NCI-H146 treated with DMSO at 0.1 percent for 48 hours (cell line): ENCODE measurements around the gene ZDHHC14.
A peak's percentile ranks its signal among the peaks of the same experiment; 100 is the strongest.
"Not testable (repeated sequence)": the region's sequence is repeated elsewhere in the genome, so short reads cannot be mapped to it uniquely, and the experiment has no call there.

ENCODE experiments used
- DNase-seq: peaks from one replicate; lab custom pipeline; 2025; ENCODE audit not compliant: unreplicated experiment; lab: John Stamatoyannopoulos, UW

ZDHHC14 gene

DNA sequence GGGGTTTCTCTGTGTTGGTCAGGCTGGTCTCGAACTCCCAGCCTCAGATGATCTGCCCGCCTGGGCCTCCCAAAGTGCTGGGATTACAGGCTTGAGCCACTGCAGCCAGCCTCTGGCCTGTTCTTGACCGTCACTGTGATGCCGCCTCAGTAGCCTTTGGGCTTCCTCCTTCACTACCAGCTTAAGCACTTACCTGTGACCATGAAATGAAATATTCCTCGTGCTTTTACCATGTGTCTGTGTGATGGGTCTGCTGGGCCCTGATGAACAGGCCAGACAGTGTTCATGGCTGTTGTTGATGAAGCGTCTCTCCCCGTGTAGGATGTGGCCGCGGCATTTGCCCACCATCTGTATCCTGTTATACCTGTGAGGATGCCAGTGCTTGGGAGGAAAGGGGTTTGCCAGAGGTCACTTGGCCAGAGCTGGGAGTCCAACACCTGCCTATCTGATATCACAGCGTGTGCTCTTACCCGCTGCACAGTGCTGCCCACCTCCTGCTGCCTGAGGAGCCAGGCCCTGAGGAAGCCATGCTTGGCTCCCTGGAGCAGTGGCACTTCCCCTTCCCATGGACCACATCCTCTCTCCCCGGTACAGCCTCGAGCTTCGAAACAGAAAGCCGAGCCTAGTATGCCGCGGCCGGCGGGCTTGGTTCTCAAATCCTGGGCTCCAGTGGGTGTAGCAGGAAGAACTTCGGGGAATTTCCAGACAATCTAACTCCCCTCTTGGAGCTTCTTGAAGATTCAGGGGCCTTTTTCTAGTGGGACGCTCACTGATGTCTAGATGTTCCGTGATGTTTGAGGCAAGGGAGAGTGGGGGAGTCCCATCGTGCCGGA, 167.9 kb downstream of the ZDHHC14 start:
- no peak for DNase-seq

DNA sequence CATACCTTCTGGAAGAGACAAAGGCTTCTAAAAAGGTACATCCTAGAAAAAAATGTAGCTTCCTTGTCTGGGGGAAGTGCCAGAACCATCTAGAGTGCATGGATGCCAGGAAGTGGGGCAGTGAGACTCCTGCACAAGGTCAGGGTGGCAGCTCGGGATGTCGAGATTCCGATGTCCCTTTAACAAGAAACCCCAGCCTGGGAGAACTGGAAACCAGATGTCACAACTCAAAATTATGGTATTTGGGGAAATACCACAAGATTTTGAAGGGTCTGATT, 168.4 kb downstream of the ZDHHC14 start:
- DNase-seq, result no peak

DNA sequence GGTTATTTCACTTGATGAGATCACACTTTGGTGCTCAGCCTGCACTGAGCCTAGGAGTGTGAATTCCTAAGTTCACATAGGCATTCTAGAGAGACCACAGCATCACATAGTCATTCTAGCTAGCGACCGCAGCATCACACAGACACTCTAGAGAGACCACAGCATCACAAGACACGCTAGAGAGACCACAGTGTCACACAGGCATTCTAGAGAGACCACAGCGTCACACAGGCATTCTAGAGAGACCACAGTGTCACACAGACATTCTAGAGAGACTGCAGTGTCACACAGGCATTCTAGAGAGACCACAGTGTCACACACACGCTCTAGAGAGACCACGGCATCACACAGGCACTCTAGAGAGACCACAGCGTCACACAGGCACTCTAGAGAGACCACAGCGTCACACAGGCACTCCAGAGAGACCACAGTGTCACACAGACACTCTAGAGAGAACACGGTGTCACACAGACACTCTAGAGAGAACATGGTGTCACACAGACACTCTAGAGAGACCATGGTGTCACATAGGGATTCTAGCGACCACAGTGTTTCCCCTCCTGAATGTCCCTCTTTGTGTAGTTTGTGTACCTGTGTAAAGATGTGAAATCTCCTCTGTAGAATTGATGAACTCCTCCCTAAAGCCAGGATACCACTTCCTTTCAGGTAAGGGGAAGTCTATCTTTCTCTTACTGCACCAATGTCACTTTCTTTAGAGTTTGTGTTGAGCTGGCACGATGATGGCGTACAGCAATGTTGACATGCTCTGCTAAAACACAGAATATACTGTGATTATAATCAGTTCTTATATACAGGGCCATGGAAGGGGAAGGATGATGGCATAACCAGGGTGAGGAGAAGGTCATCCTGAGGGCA, 169.4 kb downstream of the ZDHHC14 start:
- no peak for DNase-seq

DNA sequence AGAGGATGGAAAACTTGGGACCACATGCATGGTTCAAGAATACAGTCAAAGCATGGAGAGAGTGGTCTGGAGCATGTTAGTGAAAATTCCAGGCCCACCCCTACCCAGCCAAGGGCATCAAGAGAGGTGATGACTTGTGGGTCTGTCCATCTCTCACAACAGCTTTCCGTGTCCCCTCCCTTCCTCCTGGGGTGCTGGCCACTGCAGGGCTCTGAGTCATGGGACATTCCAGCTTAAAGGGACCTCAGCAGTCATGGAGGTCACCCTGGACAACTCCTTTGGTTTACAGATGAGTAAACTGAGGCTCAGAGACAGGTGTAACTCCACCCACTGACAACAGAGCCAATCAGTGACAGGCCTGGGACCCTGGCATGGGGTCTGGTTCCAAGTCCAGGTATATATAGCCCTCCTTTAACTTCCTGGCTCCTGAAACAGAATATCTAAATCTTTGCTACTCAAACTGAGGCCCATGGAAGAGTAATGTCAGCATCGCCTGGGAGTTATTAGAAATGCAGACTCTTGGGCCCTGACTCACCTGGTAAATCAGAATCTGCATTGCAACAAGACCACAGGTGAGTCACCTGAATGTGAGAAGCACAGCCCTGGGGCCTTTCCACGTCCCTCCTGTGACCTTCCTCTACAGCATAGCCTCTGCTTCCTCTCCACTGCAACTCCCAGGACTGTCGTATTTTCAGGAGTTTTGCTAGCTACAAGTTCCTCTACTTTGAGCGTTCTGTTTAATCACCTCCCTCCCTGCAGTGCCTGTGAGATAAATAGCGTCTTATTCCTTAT, 170.2 kb downstream of the ZDHHC14 start:
- DNase-seq, result no peak

DNA sequence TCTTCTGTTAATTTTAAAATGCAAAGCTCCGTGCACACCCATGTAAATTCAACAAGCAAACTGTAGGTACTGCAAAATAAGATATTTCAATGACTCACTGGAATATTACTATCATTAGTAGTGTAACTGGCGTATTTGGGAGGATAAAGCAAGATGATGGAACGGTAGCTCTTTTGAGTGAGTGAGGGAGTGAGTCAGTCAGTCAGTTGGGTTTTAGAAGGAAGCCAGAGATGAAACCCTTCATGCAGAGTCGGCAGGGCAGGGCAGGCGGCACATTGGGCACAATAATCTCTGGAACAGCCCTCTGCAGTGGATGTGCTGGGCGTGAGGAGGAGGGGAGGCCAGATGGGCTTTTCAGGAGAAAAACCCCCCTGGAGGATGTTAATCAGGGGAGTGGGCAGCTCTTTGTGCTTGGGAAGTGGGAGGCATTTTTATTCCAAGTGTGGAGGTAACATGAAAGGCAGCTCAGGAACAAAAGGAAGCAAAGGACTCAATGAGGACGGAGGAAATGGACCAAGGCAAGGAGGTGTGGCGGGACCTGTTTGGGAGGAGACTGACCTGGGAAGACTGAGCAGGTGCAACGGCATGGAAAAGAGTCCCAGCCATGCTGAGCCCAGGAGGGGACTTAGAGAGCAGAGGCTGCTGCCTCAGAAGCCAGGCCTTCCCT, 171.2 kb downstream of the ZDHHC14 start:
- no peak for DNase-seq

DNA sequence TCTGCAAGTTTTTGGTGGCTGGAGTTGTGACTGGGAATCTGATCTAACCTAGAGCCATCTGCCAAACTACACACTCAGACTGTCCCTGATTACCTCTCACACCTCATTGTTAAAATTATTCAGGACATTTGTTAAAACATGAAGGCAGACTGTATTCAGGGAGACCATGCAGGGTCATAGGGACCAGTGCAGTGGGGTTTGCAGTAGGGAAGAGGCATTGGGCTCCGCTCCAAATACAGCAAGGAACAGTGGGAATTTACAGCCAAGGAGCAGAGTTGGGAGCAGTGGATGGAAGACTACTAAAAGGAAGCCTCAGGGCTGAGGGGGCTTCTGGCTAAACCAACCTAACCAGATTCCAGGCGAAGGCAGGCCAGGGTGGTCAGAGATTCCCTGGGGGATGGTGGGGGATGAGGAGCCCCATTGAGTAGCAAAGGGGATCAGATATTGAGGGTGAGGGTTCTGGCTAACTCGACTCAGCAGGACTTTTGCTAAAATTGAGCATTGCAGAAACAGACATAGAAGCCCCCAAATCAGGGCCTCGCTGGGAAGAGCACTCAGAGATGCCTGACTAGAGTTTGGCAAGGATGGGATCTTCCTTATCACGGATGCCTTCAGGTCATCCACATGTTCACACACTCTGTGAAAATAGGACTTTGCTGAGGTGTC, 172.0 kb downstream of the ZDHHC14 start:
- no peak for DNase-seq

DNA sequence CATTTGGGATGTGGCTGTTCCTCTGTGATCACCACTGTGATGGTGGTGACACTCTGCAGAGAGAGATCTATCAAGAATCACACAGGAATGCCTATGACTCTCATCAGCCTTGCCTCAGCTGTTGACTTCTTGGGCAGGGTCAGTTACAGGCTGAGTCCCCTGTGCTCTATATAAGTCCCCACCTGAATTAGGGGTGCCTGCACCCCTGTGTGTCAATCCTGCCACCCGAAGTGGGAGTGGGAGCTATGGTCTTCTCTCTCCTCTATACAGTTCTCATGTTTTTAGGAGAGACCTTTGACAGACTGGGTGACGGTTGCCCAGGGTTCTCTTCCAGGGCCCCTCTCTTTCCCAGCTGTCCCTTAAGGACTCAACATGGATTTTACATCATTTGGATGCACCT, 173.8 kb downstream of the ZDHHC14 start:
- no peak for DNase-seq

DNA sequence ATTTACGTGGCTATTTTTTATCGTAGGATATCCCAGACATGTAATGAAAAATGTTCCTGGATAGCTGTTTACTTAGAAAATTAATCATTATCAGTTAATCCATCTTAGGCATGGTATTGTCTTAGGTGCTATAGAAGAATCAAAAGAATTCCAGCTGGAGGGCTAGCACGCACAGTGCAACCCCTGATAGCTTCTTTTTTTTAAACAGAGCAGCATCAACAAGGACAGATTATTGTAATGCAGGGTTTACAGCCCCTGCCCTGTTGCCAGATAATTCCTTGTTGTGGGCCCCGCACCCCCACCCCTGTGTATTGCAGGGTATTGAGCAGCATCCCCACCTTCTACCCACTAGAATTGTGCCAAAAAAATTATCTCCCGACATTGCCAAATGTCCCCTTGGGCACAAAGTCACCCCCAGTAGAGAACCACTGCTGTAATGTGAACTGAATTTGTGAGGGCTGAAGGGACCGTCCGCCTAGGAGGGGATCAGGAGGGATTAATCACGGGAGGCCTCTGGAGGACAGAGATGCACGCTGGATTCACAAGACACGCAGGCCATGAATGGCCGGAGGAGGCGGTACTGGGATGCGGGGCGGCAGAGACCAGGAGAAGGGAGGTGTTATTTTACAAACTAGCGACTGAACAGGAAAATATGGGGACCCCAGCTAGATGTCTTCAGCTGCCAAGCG, 174.6 kb downstream of the ZDHHC14 start:
- DNase-seq, result no peak

DNA sequence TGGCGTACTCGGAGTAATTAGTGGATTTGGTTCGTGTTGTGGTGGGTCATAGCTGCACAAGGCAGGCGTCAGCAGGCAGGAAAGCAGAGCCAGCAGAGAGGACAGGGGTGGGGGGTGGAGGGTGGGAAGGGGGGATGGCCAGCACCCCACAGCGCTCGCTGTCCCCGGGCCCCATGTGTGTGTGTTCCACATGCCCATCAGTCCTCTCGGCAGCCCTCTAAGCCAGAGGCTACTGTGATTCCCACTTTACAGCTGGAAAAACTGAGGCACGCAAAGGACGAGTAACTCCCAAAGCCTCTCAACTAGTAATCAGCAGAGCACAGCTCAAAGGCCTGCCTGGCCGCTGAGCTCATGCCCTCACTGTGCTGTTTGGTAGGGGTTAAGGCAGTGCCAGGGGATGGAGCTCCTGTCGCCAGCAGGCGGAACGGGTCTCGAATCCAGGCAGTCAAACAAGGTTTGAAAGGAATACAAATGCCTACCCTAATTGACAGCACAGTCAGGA, 175.2 kb downstream of the ZDHHC14 start:
- no peak for DNase-seq

DNA sequence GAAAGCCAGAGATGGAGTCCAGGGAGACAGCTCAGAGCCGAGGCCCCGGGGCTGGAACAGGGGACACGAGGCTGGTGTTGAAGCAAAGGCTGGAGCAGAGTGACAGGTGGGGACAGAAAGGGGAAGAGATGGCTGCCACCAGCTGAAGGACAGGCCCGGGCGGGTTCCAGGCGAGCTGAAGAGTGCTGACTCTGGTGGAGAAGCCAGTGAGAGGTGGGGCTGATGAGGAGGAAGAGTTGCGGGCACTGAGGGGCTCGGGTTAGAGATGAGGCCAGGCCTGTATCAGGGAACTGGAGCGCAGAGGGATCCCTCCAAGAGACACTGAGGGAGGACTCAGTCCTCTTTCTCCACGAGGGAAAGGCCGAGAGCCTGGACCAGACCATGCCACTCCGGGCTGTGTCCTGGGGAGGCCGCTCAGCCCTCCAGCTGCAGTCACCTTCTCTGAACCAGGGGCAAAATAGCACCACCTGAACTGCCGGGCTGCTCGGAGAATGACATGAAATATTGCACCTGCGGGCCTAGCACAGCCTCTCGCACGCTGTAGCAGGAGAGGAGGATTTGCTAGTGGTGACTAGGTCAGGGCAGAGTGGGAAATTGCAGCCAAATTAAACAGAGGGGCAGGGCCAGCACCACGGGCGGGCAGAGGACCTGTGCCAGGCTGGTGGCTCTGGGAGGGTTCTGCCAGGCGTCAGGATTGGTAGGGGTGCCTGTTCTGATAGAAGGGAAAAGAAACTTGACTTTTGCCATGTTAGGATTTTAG, 175.9 kb downstream of the ZDHHC14 start:
- no peak for DNase-seq

DNA sequence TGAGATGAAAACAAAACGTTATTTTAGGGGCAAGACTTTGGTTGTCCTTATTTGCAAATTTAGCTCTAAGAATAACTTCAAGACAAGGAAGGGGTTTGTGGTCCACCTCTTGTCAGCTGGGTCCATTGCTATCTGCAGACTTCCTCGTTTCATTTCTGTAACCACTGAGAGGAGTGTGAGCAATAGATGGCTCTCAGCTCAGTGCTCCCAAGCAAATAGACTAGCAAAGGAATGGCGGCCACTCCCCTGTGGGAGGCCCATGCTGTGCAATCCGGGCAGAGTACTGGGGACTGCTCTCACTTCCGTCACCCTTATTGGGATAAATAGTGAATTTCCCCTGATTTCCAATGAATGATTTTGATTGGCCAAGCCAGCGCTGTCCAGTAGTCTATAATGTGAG, 176.6 kb downstream of the ZDHHC14 start:
- no peak for DNase-seq

DNA sequence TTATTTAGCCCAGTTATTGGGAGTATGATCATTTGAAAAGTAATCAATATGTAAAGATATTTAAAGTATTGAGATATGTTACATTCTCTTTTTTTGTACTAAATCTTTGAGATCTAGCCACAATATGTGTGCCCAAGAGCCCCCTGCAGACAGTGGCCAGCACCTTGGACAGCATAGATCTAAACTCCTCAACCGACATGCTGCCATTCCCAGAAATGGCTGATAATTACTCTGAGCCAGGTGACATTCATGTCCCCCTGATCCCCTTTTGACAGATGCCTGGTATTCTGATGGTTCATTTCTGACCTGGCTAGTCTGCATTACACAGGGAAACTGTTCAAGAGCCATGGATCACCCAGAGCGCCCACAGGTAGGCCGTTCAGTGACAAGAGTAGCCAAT, 177.1 kb downstream of the ZDHHC14 start:
- no peak for DNase-seq

DNA sequence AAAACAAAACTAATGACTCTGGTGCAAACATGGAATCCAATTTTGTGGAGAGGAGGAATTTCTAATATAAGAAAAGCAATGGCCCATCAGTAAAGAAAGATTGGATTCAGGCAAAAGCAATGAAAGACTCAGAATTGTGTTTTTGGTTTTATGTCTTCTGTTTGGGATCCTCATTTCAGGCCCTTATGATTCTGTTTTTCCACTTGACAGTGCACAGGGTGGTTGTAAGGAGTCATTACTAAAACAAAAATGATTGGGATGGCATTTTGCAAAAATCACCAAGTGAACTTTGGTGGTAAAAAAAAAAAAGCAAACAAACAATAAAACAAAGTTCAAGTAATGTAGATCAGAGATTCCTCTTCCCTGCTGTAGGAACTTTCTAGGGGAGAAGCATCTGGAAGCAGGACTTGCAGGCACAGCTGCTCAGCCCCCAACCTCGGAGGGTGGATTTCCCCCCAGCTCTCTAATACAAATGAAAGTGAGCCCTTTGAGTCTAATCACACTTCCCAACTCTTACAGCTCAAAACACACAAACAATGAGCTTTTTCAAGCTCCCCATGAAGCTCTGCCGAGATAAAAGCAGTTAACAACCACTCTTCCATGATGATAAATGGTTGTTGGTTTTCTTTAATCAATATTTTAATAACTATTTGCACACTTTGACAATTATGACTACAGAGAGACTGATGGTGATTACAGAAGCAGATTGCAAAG, 177.7 kb downstream of the ZDHHC14 start:
- no peak for DNase-seq

DNA sequence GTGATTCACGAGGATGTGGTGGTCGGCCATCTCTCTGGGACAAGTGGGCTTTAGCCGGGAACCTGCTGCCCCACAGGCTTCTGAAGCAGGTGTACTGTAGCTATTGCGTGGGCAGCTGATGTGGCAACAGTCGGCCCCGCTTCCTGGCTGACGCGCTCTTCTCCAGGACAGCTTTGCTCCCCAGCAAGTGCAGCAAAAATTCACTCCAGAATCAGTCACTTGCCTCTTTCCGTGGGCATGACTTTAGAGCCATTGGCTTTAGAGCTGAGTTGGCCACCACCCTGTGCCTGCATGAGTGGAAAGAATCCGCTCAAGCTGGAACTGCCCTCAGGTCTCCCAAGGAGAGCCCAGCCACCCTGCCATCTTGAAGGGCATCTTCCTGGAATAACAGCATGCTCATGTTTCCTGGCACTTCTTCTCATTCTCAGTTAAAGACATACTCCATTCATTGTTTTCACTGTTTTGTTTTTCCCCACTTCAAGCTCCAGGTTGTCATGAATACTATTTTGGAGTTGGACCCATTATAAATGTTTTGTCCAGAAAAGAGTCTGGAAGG, 178.3 kb downstream of the ZDHHC14 start:
- DNase-seq, result no peak

DNA sequence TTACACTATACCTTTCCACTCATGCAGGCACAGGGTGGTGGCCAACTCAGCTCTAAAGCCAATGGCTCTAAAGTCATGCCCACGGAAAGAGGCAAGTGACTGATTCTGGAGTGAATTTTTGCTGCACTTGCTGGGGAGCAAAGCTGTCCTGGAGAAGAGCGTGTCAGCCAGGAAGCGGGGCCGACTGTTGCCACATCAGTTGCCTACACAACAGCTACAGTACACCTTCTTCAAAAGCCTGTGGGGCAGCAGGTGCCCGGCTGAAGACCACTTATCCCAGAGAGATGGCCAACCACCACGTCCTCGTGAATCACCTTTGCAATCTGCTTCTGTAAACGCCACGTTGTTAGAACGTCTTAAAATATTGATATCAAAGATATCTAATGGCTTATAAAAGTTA, 179.1 kb downstream of the ZDHHC14 start:
- not testable (repeated sequence) for DNase-seq

DNA sequence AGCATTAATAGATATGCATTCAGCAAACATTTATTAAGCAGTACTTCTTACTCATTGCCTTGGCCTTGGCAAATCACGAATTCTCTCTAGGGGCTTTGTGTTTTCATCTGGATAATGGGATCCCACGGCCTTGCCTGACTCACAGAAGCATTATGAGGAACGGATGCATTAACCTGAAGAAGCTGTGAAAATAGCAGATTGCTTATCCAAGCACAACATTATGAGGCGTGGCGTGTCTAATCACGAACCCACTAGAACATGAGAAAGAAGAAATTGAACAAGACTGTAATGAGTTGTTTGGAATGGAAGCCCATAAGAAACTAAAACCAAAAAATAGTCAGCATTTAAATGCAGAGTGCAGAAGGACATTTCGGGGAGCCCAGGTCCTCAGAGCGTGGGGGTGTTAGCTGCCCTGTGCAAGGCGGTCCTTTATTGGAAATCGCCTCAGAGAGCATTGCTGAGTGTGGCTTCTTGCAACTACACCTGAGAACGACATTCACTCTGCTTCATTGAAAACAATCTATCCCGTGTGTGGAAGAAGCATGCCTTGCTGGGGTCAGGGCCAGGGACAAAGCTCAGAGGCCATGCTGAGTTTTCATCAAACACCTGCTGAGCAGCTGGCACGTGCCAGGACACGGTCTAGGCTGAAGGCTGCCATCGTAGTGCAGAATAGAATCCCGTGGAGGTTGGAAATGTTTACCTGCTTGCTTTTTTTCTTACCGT, 179.9 kb downstream of the ZDHHC14 start:
- DNase-seq, result peak; percentile 73

DNA sequence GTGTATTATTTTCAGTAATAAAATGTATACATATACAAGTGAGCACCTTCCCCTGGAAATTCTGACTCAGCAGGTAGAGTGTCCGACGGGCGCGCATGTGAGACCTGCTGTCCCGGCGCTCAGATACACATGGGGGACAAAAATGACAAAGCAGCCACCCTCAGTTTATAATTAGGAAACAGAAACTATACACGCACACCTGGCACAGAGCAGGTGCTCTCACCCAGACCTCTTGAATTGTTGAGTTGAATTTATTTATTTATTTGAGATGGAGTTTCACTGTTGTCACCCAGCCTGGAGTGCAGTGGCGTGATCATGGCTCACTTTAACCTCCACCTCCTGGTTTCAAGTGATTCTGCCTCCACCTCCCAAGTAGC, 180.4 kb downstream of the ZDHHC14 start:
- peak; percentile 73 for DNase-seq
